Effector CD8-positive, alpha-beta T cell (primary cell): ENCODE data around the gene PCDHGA7.
"Not testable (repeated sequence)": the region's sequence is repeated elsewhere in the genome, so short reads cannot be mapped to it uniquely, and the experiment has no call there.

Source experiments
- DNase-seq: peaks from one replicate; lab custom pipeline; 2025; lab: John Stamatoyannopoulos, UW
- total RNA-seq, 4 experiments: gene quantifications; one replicate each; lab custom pipeline; 2026; lab: John Stamatoyannopoulos, UW

PCDHGA7 gene
- 0 to 0.53 (median 0.18) reads per million in 4 experiments for total RNA-seq

DNA sequence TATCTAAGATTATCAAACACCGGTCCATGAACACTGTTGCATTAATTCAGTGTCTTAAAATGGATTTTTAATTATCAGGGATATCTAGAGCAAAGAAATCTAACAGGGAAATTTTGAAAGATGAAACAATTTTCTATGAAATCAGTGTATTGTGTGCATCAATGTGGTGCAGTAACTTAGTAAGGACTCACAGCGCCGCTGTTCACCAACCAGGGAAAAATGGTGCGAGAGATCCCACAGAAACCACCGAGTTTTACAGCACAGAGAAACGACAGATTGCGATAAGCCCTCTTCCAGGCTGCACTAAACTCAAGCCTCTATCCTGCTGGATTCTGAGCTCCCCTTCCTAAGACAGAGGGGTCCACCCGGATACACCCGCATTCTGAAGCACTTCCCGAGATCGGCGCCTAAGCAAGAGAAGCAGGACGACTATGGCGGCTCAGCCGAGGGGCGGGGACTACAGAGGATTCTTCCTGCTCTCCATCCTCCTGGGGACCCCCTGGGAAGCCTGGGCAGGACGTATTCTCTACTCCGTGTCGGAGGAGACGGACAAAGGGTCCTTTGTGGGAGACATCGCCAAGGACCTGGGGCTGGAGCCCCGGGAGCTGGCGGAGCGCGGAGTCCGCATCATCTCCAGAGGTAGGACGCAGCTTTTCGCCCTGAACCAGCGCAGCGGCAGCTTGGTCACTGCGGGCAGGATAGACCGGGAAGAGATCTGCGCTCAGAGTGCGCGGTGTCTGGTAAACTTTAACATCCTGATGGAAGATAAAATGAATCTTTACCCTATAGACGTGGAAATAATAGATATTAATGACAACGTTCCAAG is at the start of gene PCDHGA7:
Gene PCDHGA7, plus strand, starts transcription at position 274 of the 826 bp plus-strand sequence. Its CDS starts 158 bp downstream, at position 432.
- no peak for DNase-seq

DNA sequence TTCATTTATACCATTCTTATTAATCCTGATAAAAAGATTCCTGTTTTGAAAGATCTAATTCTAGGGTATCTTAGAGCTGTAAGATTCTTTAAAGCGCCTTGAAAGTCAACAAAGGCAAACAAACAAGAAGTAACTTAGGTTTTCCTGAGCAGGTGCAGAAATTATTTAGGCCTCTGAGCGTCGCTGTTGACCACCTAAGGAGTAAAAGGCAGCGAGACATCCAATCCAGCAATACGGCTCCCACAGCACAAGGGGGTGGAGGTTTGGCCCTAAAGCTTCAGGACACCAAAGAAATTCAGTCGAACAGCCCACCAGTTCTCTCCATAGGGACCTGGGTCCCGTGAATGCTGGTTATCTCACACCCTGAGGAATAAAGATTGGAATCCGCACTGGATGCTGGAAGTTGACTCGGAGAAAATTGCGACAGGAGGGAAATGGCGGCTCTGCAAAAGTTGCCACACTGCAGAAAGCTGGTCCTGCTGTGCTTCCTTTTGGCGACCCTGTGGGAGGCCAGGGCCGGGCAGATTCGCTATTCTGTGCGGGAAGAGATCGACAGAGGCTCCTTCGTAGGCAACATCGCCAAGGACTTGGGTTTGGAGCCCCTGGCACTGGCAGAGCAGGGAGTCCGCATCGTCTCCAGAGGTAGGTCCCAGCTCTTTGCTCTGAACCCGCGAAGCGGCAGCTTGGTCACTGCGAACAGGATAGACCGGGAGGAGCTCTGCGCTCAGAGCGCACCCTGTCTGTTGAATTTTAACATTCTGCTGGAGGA is 43.8 kb upstream of the PCDHGA7 start, which contains the start of gene PCDHGA2:
Gene PCDHGA2, plus strand, starts transcription at position 223 of the 769 bp plus-strand sequence.
- no peak for DNase-seq

DNA sequence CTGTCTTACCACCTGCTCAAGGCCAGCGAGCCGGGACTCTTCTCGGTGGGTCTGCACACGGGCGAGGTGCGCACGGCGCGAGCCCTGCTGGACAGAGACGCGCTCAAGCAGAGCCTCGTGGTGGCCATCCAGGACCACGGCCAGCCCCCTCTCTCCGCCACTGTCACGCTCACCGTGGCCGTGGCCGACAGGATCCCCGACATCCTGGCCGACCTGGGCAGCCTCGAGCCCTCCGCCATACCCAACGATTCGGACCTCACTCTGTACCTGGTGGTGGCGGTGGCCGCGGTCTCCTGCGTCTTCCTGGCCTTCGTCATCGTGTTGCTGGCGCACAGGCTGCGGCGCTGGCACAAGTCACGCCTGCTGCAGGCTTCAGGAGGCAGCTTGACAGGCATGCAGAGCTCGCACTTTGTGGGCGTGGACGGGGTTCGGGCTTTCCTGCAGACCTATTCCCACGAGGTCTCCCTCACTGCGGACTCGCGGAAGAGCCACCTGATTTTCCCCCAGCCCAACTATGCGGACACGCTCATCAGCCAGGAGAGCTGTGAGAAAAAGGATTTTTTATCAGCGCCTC is 41.7 kb upstream of the PCDHGA7 start:
- DNase-seq: not testable (repeated sequence)

DNA sequence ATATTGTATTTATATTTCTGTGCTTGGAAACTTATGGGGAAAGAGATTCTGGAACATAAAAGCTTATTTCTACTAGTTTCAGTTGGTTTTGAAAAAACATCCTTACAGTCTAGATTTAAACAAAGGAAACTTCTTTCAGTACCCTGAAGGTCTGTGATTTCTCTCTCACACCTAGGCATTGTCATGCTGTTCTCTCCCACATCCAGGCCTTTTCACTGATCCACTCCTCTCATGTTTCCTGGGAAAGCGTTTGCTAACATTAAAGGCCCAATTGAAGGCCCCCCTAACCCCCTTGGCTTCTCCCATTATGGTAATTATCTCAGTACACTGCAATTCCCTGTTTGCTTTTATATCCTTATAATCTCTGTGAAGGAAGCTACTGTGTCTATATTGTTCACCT is 39.8 kb upstream of the PCDHGA7 start:
- DNase-seq: no peak

DNA sequence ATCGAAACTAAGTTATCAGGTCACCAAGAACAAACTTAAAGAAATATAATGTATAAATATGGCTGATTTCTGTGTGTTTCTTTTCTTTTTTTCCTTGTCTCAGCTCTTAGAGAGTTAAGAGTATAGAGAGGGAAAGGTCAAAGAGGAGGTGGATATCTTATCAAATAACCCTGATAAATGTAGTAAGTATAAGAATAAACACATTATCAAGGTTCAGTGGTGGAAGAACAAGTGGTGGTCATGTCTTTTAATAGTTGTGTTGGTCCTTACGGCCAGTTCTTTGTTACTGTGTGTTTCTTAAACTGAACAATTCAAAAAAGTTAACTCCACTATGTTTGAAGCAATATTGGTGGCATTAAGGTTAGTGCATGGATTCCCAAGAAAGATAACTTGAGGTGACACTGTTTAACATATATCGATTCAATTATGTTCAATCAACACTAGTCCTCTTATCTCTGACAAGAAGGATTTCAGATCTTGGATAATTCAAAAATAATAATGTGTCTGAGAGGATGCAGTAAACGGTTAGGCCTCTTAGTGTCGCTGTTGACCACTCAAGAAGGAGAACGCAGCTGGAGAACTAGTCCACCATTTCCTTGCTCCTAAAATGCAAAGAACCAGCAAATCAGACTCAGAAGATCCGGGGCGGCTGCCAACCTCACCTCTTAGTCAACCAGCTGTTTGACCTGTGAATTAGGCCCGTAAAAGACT is 39.1 kb upstream of the PCDHGA7 start, which contains the start of gene PCDHGA3:
Gene PCDHGA3, plus strand, starts transcription at position 588 of the 711 bp plus-strand sequence. CDS start 205 bp downstream, outside the sequence.
- DNase-seq: no peak

DNA sequence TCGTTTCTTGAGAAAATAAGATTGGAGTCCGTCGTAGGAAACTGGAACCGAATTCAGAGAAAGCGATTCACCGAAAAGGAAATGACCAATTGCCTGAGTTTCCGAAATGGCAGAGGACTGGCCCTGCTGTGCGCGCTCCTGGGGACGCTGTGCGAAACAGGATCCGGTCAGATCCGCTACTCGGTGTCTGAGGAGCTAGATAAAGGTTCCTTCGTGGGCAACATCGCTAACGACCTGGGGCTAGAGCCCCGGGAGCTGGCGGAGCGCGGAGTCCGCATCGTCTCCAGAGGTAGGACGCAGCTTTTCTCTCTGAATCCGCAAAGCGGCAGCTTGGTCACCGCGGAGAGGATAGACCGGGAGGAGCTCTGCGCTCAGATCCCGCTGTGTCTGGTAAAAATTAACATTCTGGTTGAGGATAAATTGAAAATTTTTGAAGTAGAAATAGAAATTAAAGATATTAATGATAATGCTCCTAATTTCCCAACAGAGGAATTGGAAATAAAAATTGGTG is 38.5 kb upstream of the PCDHGA7 start:
- no peak for DNase-seq

DNA sequence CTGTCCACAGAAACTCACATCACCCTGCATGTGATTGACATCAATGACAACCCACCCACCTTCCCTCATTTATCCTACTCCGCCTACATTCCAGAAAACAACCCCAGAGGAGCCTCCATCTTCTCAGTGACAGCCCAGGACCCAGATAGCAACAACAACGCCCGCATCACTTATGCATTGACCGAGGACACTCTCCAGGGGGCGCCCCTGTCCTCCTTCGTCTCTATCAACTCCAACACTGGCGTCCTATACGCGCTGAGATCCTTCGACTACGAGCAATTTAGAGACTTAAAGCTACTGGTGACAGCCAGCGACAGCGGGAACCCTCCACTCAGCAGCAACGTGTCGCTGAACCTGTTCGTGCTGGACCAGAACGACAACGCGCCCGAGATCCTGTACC is 37.2 kb upstream of the PCDHGA7 start:
- no peak for DNase-seq

DNA sequence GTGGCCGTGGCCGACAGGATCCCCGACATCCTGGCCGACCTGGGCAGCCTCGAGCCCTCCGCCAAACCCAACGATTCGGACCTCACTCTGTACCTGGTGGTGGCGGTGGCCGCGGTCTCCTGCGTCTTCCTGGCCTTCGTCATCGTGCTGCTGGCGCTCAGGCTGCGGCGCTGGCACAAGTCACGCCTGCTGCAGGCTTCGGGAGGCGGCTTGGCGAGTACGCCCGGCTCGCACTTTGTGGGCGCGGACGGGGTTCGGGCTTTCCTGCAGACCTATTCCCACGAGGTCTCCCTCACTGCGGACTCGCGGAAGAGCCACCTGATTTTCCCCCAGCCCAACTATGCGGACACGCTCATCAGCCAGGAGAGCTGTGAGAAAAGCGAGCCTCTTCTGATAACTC is 36.5 kb upstream of the PCDHGA7 start:
- not testable (repeated sequence) for DNase-seq

DNA sequence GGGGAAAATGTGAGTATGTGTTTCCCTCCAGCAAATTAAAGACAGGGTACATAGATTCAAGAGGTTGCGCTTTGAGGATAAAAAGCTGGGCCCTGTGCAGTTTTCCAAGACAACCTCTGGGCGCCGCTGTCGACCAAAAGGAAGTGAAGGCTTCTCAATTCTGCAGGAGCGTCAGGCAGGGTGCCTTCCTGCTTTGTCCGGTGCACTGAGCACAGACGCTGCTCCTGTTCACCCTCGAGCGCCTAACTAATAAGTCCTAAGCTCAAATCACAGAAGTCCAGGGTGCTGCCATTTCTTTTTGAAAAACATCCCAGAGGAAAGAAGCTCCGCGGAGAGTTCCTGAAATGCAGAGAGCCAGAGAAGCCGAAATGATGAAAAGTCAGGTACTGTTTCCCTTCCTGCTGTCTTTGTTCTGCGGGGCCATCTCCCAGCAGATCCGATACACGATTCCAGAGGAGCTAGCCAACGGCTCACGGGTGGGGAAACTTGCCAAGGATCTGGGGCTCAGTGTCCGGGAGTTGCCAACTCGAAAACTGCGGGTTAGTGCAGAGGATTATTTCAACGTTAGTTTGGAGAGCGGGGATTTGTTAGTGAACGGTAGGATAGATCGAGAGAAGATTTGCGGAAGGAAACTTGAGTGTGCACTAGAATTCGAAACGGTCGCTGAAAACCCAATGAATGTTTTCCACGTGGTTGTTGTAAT is 32.5 kb upstream of the PCDHGA7 start, which contains the start of gene PCDHGB1:
Gene PCDHGB1, plus strand, starts transcription at position 183 of the 703 bp plus-strand sequence. Its CDS starts 162 bp downstream, at position 345.
- DNase-seq: no peak

DNA sequence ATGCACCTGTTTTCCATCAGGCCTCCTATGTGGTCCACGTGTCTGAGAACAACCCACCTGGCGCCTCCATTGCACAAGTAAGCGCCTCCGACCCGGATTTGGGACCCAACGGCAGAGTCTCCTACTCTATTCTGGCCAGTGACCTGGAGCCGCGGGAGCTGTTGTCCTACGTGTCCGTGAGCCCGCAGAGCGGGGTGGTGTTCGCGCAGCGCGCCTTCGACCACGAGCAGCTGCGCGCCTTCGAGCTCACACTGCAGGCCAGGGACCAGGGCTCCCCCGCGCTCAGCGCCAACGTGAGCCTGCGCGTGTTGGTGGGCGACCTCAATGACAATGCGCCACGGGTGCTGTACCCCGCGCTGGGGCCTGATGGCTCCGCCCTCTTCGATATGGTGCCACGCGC is 31.0 kb upstream of the PCDHGA7 start:
- DNase-seq: no peak

DNA sequence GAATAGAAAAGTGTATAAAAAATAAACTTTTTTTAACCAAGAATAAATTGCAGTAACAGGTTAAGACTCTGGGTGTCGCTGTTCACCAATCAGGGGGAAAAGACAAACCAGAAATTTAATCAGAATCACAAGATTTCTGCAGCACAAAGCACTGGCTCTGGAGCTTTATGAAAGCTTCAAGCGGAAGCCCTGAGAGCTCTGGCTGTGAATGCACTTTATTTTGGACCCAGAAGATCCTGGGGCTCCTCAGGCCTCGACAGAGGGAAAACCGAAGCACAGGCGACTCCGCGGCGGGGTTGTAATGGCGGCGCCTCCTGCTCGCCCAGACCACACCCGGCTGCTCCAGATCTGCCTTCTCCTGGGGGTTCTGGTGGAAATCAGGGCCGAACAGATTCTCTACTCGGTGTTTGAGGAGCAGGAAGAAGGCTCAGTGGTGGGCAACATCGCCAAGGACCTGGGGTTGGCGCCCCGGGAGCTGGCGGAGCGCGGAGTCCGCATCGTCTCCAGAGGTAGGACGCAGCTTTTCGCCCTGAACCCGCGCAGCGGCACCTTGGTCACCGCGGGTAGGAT is 27.6 kb upstream of the PCDHGA7 start, which contains the start of gene PCDHGA4:
Gene PCDHGA4, plus strand, starts transcription at position 122 of the 570 bp plus-strand sequence. Its CDS starts 87 bp downstream, at position 209.
- no peak for DNase-seq

DNA sequence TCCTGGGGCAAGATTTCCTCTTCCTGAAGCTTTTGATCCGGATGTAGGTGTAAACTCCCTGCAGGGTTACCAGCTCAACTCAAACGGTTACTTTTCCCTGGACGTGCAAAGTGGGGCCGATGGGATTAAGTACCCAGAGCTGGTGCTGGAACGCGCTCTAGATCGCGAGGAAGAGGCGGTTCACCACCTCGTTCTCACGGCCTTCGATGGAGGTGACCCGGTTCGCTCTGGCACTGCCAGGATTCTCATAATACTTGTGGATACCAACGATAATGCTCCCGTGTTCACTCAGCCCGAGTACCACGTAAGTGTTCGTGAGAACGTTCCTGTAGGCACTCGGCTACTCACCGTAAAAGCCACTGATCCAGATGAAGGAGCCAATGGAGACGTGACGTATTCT is 26.9 kb upstream of the PCDHGA7 start:
- DNase-seq: no peak

DNA sequence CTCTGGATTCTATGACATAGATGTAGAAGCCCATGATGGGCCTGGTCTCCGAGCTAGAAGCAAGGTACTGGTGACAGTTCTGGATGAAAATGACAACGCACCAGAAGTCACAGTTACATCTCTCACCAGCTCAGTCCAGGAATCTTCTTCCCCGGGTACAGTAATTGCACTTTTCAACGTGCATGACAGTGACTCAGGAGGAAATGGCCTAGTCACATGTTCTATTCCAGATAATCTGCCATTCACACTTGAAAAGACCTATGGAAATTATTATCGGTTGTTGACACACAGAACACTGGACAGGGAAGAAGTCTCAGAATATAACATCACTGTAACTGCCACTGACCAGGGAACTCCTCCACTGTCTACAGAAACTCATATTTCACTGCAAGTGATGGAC is 26.4 kb upstream of the PCDHGA7 start:
- no peak for DNase-seq

DNA sequence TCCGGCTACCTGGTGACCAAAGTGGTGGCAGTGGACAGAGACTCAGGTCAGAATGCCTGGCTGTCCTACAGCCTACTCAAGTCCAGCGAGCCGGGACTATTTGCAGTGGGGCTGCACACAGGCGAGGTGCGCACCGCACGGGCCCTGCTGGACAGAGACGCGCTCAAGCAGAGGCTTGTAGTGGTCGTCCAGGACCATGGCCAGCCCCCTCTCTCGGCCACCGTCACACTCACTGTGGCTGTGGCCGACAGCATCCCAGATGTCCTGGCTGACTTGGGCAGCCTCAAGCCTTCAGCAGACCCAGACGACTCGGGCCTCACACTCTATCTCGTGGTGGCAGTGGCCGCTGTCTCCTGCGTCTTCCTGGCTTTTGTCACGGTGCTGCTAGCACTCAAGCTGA is 25.6 kb upstream of the PCDHGA7 start:
- no peak for DNase-seq

DNA sequence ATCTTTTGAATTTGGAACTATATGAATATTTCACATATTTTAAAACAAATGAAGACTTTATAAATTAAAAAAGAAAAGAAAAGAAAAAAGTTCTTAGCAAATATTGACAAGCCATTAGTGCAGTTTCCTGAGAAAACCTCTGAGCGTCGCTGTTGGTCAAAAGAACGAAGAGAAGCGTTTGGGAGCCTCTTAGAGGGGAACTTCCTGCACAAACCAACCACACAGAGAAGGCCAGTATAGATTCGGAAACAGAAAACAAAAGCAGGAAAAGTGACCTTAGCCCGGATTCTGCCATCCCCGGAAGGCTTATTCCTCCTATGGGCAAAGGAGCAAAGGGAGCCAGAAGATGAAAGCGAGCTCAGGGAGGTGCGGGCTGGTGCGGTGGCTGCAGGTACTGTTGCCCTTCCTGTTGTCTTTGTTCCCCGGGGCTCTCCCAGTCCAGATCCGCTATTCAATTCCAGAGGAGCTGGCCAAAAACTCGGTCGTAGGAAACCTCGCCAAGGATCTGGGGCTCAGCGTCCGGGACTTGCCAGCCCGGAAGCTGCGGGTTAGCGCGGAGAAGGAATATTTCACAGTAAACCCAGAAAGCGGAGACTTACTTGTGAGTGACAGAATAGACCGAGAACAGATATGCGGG is 22.6 kb upstream of the PCDHGA7 start, which contains the start of gene PCDHGB2:
Gene PCDHGB2, plus strand, starts transcription at position 205 of the 637 bp plus-strand sequence. Its CDS starts 142 bp downstream, at position 347.
- DNase-seq: no peak

DNA sequence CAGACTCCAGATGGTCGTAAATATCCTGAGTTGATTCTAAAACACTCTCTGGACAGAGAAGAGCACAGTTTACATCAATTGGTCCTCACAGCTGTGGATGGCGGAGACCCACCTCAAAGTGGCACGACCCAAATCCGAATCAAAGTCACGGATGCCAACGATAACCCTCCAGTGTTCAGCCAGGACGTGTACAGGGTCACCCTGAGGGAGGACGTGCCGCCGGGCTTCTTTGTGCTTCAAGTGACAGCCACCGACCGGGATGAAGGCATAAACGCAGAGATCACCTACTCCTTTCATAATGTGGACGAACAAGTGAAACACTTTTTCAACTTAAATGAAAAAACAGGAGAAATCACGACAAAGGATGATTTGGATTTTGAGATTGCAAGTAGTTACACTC is 21.9 kb upstream of the PCDHGA7 start:
- no peak for DNase-seq

DNA sequence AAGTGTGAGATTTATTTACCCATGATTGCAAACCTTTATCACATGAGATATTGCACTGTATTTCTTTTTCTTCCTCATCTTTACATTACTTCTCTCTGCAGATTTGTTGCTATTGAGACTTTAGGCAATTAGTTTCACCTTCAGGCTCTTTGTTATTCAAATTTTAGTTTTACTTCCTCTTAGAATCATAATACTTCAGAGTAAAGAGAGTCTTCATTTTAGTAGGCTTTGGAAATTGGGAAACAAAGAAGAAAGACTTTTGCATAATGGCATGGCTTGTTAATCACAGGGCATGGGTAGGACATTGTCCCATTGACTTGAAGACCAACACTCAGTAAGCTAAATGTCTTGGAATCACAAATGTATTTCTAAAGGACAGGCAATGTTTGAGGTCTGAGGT is 19.8 kb upstream of the PCDHGA7 start:
- no peak for DNase-seq

DNA sequence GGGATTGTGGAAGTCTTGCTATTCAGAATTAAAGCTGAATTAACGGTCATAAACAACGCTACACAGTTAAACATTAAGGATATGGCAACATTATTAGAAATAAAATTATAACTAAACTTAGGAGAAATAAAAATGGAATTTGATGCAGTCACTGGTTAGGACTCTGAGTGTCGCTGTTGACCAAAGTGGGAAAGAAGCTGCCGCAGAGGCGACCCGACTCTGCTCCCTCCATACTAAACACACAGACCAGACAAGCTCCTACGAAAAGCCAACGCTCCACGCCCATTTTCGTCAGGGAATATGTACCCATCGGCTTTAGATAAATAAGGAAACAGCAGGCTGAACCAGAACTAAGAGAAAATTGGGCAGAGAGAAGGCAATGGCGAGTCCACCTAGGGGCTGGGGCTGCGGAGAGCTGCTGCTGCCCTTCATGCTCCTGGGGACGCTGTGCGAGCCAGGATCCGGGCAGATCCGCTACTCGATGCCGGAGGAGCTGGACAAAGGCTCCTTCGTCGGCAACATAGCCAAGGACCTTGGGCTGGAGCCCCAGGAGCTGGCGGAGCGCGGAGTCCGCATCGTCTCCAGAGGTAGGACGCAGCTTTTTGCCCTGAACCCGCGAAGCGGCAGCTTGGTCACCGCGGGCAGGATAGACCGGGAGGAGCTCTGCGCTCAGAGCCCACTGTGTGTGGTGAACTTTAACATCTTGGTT is 18.4 kb upstream of the PCDHGA7 start, which contains the start of gene PCDHGA5:
Gene PCDHGA5, plus strand, starts transcription at position 211 of the 709 bp plus-strand sequence. Its CDS starts 169 bp downstream, at position 380.
- DNase-seq: no peak
